Ammon's horn (tissue), 1 donor: ENCODE results near the gene ACTL9.

Experiments
- DNase-seq: peaks from one replicate; pipeline ENCODE4 v3.0.0-alpha.2; 2016; ENCODE audit warnings: low spot score

ACTL9 gene

GRCh38 chr19:8684001-8684902, 14.3 kb downstream of the ACTL9 start:
- no peak for DNase-seq

GRCh38 chr19:8682931-8683330, 15.7 kb downstream of the ACTL9 start:
- no peak for DNase-seq

- no peak for DNase-seq
Measured at GRCh38 chr19:8682472-8682871, 16.1 kb downstream of the ACTL9 start.

GRCh38 chr19:8681345-8682029, 17.1 kb downstream of the ACTL9 start:
- DNase-seq: no peak

GRCh38 chr19:8680676-8681344, 17.8 kb downstream of the ACTL9 start:
- DNase-seq: no peak

- no peak for DNase-seq
Measured at GRCh38 chr19:8678244-8678807, 20.3 kb downstream of the ACTL9 start.

GRCh38 chr19:8675066-8675465, 23.5 kb downstream of the ACTL9 start:
- DNase-seq: no peak

- no peak for DNase-seq
Measured at GRCh38 chr19:8673276-8673891, 25.2 kb downstream of the ACTL9 start.

- DNase-seq: no peak
Measured at GRCh38 chr19:8666814-8667405, 31.7 kb downstream of the ACTL9 start.

GRCh38 chr19:8665468-8666213, 33.0 kb downstream of the ACTL9 start:
- no peak for DNase-seq

GRCh38 chr19:8664671-8665057, 33.9 kb downstream of the ACTL9 start:
- DNase-seq: no peak

GRCh38 chr19:8663920-8664670, 34.5 kb downstream of the ACTL9 start:
- no peak for DNase-seq

- DNase-seq: no peak
Measured at GRCh38 chr19:8662263-8662662, 36.3 kb downstream of the ACTL9 start.

- DNase-seq: no peak
Measured at GRCh38 chr19:8659905-8660304, 38.7 kb downstream of the ACTL9 start.

- no peak for DNase-seq
Measured at GRCh38 chr19:8657869-8658268, 40.7 kb downstream of the ACTL9 start.

GRCh38 chr19:8655340-8655709, 43.3 kb downstream of the ACTL9 start:
- no peak for DNase-seq

GRCh38 chr19:8654591-8655339, 43.8 kb downstream of the ACTL9 start:
- DNase-seq: peak; percentile 66

- DNase-seq: no peak
Measured at GRCh38 chr19:8648240-8648639, 50.4 kb downstream of the ACTL9 start.
